ENCODE data around the gene SNRPN.

The SNRPN gene

DNA sequence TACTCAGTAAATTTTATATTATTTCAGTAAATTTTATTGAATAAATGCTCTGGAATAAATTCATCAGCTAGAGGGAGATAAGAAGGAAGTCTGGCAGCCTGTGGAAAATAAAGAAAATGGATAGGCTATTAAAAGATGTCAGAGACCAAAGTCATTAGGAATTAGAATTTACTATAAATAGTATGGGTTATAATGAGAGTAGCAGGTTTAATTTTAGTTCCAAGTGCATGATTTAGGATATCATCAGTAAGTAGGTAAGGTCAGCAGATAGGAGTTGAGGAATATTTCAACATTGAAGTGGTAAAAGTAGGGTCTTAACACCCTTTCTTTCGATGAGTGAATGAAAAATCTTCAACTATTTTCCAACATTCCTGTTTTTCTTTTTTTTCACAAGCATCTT is 64.6 kb downstream of the SNRPN start:
- H3K4me3 ChIP-seq (ENCODE audit: low read depth, low read length): no peak overlapping the region
- TF ChIP-seq CTCF (IDR thresholded peaks at IDR 0.05; ENCODE audit: control insufficient read depth, extremely low read depth, insufficient read depth): no peak
- no peak for DNase-seq (ENCODE audit: low read depth)

- H3K4me3 ChIP-seq (ENCODE audit: low read depth, low read length): no peak overlapping the region
- DNase-seq (ENCODE audit: low read depth): peak; percentile 3
- no peak for TF ChIP-seq CTCF (IDR thresholded peaks at IDR 0.05; ENCODE audit: control insufficient read depth, extremely low read depth, insufficient read depth)
Observed at GRCh38 chr15:25022233-25022632, 67.4 kb downstream of the SNRPN start.
